HG03354 (cell line): ENCODE data around the gene TSHZ3.

ENCODE experiments used
- ATAC-seq: cut with Tn5 transposase; IDR thresholded peaks from one replicate; pipeline ENCODE4 v1.9.1; 2021; ENCODE audit warnings: mild to moderate bottlenecking; ENCODE audit not compliant: unreplicated experiment, poor library complexity, severe bottlenecking

TSHZ3 gene

DNA sequence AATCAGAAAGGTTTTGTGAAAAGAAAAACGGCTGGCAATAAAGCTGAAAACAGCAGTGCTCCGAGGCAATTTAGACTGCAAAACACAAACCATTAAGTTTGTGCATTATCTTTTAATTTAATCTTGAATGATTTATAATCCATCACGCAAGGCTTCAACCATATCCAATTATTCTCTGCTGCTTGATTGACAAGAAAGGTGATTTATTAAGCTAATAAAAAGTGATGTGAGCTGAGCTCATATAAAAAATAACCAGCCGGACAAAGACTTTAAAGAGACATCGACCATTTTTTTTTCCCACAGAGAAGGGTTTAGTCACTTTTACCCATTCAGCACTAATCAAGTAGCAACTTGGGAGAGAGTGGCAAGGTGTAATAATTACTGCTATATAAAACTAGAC lies 33.6 kb downstream of the TSHZ3 start:
- ATAC-seq, result no peak

DNA sequence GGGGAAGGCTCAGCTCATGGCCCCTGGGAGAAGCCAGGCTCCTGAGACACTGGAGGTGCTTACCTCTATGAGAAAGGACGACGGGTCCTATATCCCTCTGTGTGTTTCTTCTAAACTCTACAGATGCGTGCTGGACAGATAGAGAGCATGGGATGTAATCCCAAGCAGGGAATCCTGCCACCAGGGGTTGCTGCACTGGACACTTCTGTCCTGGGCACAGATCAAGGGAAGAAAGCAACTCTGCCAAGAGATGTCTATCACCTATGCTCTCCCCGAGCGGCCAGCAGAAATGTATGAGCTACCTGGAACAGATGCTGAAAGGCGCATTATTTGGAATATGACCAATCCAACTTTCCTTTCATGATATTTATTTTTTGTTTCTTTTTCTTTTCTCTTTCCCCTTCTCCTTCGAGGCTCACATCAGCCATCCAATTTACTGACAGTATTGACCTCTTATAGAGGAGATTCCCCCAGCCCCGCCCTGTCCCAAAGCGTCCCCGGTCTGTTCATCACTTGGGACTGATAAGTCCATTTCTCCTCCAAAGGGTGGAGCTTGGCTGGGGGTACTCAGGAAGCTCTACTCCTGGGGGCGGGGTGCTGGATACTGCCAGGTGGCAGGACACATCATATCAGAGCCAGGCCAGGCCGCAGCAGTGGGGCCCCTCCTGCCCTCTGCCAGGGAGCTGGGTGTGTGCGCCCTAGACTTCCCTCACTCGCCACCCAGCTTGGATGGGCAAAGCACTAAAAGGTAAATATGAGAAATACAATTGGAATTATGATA lies 34.2 kb downstream of the TSHZ3 start:
- ATAC-seq, result no peak

DNA sequence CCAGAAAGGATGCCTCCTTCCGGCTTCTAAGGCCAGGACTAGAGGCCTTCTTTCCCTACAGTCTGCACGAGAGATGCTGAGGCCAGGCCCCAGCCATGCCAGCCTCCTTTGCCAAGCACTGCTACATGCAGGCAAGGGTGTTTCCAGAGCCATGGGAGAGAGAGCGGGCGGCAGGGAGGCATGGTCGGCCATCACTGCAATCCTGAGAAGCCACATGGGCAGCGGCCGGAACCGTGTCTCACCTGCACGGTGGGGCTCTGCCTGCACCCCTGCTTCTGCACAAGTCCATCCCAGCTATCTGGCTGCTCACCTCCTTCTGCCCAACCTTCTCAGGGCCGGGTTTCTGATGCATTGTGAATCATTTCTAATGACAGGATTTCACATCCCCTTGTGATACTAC lies 35.1 kb downstream of the TSHZ3 start:
- no peak for ATAC-seq

DNA sequence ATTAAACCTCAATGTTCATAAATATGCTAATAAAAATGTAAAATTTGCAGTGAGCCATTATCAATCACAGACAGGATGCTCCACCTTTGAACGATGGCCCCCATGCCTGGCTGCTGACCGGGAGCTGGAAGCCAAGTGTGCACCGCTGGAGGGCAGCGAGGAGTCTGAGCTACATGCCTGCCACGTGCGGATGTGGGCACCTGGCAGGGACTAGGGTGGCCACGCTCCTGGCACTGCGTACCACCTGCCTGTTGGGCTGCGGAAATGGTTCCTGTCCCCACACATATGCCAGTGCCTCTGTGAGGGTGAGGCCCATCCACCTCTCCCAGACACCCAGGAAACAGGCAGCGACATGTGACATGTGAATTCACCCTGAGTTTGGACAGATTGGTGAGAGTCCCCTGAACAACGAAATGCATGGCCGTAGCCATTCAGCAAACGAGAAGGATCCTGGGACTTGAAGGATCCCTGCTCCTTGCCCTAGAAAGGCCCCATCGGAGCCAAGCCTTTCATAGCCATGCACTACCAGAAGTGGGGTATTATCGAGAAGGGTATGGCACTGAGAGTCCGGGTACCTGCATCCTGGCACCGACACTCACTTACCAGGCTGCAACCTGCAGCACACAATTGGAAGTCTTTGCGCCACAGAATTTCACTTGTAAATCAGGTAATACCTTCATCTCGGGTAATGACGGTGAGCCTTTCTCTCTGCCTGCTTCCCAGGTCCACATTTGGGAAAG lies 35.8 kb downstream of the TSHZ3 start:
- no peak for ATAC-seq

DNA sequence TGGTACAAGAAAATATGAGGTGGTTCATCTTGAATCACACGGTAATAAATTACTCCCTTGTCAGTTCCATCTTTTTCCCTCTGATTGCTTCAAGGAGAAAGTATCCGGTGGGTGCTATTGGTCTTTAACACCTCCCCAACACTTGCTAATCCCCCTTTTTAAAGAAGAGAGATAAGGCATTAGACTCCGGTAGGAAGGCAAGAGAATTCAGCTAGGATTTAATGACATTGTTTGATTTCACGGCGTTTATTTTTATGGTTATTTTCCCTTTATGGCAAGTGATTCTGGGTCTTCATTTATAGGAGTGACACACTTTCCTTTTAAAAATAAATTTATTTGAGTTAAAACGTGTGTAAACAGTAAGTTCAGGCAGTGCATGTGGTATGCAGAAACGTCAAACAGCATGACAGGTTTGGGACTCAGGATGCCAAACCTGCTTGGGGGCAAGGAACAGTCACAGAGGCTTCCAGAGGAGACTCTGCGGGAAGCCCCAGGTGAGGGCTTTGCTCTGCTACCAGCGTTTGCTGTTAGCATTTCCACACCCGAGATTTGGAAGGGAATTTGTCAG lies 36.5 kb downstream of the TSHZ3 start:
- no peak for ATAC-seq

DNA sequence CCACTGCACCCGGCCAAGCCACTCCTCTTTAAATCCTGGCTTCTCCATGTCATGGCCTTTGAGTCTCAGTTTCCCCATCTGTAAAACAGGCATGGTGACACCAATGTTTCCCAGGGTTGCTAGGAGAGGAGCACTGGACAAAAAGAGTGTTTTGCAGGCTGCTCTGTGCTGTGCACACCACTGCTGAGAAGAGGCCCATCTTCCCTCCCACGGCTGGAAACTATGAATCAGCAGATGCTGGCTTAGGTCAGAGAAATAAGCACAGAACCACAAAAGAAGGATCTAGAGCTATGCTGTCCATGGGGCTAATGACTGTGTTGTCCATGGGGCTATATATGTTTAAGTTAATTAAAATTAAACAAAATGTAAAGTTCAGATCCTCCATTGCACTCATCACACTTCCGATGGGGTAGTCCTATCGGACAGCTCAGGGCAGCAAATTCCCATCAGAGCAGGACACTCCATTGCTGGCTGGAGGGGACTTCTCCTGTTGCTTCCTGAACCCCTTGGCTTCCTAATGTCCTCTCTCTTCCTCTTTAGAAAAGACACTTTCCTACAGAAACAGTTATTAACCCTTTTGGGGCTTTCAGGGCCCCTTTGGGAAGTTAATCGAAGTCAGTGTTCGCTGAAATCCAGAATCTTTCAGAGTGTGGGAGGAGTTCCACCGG lies 37.1 kb downstream of the TSHZ3 start:
- no peak for ATAC-seq

DNA sequence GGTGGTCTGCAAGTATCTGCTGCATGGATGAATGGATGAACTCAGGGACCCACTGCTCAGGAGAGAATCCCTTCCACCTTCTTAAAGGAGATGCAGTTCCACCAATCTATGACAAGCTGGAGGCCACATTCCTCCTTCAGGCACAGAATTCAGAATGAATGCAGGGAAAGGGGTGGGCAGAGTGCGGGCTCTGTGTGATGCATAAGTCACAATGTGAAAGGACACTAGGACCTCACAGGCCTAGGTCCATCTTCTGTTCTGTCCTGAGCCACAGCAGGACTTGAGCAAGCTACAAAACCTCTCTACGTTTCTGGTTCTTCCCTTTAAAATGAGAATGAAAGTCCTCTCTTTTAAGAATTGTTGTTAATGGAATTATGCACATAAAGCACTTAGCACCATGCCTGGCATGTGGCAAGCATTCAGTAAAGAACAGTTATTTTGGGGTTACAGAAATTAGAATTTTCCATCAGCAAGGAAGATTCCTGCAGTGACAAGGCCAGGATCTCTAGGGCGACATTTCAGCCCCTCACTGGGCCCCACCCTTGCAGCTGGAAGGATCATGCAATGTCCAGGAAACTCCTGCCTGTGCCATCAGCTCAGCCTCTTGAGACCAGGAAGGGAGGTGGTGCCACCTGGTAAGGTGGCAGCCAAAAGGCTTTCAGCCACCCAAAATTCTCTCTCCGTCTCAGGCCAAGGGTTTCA lies 38.7 kb downstream of the TSHZ3 start:
- ATAC-seq, result no peak

DNA sequence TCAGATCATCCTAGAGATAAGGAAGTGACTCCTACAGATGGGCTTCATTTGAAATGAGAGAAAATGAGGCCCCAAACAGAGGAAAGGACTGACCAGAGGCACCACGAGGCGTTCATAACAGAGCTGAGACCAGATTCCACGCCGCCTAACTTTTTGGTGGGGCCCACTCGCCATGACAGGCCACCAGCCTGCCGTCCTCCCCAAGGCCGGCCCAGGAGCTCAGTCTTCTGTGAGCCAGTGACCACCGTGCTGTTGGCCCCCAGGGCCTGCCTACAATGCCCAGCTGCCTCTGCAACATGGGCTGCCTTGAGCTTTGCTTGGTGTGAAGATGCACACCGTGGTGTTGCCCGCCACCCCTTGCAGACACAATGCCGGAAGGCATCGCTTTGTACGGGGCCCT lies 40.5 kb downstream of the TSHZ3 start:
- no peak for ATAC-seq

DNA sequence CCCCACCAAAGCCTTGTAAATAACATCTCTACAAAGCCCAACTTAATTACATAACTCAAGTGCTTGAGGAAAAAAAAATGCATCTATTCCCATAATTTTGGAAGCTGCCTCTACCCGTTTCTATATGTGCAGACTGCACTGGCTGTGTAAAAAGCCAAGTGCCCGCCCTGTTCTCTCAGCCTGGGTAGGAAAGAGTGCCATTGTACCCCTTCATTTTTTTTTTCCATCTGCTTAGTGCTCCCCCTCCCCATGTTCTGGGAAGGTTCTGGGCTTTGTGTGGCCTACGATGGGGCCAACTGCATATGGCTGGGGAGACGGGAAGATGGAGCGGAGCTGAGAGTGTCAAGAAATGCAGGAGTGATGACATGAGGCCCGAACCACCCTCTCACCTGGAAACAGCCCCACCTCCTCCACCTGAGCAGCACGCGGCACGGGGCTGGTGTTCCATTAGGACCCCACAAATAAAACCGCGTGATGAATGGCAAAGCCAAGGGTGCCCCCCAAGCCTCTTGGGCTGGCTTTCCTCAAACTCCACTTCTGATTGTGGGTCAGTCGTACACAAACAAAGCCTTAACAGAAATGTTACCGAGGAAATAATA lies 42.1 kb downstream of the TSHZ3 start:
- no peak for ATAC-seq

DNA sequence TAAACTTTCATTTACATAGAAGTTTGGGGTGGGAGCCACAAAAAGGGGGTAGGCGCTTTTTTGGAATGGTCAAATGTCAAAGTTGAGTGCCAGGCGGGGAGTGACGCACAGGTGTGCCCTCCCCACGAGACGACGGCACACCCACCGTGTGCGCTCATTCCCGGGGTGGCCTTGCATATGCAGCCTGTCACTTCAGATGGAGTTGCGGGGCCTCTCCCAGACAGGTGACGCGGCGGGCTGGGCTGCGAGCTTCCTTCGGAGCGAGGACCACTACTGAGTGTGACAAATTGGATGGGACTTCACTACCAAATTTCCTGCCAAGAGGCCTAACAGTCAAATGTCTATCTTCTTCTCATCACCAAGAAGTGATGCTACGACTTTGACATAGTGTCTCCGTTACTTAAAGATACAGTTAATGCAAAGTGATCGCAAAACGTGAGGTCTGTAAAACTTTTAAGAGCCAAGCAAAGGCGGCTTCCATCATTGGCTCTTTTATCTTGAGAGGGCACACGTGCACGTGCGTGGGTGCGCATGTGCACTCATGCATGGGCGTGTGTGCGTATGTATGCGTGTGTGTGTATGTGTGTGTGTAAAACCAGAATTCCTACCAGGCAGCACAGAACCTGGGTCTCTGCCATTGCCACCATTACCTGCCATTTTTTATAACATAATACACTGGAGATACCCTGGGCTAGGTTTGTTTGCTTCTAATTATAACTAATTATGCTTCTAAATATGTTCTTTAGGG lies 43.1 kb downstream of the TSHZ3 start:
- no peak for ATAC-seq

DNA sequence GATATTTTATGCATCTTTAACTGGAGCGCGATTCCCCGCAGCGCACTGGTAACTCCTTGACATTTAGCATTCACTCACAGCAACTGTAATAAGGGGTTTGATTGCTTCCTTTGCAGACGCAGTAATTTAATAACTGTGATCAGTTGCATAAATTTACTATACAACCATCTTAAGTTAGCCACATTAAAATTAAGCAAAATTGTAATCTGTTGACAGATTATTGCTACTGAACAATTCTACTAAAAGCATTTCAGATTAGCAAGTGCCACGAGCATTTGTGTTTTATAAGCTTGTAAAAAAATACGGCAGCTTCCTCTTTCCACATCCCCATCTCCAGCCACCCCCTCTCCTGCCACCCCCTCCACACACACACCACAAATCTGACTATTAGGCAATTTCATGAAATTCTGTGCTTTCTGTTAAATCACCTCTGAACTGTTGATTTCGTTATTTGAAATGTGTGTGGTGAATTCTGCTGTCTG lies 44.4 kb downstream of the TSHZ3 start:
- ATAC-seq, result no peak

DNA sequence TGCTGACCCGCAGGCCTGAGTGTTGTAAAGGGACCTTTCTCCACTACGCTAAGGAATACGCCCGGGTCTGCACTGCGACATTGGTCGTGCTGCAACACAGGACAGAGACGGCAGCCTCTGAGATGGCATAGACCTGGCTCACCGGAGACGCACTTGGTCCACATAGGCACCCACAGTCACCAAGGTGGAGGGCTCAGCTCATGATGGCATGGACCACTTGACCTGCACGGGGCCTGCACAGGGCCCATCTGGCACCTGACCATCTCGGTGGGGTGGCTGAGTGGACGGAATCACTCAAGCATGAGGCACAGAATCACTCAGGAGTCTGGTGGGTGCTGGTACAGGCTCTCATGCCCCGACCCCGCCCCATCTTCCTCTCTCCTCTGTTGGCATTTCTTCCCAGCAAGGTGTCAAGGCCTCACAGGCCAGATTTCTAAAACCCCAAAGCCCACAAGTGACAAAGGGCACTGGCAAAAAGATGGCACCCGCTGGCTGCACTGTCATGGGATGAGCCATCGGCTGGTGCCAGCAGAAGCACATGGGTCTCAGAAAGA lies 45.9 kb downstream of the TSHZ3 start:
- no peak for ATAC-seq

DNA sequence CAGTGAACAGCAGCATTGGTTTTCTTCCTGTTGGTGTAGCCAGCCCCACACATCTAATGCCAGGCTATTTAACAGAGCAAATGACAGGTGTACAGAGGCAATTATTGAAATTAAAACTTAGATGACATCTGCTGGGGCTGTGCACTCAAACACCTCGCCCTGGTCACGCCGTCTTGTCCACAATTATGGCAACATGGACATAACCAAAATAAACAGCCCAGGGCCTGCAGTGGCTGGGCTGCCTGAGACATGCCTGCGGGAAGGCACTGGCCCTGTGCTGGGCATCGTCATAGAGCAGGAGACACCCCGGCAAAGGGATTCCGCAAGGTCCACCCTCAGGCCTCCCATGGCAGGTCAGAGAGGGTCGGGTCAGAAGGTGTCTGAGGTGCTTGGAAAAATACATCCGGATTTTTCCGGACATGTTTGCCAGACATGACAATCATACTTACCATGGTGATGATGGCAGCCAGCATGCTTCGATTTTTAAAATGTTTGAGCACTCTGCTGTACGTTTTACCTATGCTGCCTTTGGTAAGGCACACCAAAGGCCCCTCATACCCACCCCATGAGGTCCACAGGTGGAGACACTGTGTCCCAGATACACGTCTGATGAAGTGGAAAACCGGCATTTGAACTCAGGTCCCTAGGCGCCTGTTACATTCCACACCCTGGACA lies 47.8 kb downstream of the TSHZ3 start:
- no peak for ATAC-seq

DNA sequence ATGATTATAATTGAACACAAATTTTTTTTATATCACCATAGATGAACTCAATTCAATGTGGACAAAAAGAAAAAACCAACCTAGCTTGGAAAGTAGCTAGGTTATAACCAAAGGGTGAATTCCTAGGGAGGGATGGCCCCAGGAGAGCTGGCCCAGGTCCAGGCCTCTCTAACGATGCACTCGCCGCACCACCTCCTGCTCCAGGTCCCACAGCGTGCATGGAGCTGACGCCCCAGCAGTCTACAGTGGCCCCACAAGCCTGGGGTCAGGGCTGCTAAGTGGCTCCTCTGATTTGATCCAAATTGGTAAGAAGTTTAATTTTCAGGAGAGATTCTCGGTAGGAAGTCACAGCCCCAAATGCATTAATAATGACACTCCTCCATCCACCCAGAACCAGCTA lies 48.8 kb downstream of the TSHZ3 start:
- no peak for ATAC-seq

DNA sequence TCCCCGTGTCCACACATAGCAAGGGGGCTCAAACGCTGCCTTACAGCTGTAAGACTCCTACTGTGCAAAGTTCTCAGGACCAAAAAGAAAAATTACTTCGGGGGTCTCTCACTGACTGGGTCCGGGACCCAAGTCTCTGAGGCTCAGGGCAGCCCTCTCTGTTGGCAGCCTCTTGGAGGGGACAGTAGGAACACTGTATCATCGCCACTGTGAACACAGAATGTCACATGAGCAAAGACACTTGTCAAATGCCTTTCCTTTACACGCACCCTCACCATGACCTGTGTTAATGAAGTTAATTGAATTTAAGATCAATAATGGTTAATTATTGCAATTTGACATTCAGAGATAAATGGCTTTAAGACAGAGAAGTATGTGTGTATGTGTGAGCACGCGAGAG lies 49.6 kb downstream of the TSHZ3 start:
- no peak for ATAC-seq

DNA sequence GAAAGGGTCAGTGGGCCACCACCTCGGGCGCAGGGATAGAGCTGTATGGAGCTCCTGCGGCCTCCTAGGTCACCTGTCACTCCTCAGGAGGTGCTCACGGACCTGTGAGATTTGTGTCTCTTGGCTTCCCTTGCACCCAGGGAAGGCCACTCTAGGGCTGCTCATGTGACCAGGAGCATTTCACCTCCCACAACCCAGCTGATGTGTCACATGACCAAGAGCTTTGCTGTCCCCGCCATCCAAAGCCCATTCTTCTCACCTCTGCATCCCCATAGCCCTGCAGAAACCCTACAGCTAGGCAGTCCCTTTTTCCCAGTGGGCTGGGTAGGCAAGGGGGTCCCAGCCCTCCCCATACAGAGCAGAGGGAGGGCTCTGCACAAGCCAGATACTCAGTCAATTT lies 51.2 kb downstream of the TSHZ3 start:
- ATAC-seq, result no peak

DNA sequence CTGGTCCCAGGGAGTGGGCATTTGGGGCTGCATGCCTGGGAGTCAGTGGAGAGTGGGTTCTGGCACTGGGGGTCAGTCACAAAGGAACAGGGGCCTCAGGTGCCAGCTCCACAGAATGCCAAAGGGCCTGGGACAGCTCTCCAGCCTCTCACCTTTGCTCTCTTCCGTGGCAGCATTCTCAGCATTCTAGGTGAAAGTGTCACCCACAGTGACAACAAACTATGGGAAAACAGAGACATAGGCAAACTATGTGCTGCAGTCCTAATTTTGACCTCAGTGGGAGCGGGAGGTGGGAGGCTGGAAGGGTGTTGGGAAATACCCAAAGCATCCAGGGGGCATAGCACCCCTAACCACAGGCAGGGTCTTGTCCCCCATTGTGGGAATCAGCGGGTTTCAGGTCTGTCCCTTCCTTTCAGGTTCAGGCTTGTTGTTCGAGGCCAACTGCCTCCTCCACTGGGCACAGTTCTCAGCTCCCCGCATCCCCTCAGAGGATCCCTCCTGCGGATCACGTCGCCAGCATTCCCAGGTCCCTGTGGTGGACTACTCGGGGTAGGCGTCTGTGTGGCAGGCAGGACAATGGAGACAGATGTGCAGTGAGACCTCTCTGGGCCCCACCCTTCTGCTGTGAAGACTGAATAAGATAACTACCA lies 52.4 kb downstream of the TSHZ3 start:
- no peak for ATAC-seq

DNA sequence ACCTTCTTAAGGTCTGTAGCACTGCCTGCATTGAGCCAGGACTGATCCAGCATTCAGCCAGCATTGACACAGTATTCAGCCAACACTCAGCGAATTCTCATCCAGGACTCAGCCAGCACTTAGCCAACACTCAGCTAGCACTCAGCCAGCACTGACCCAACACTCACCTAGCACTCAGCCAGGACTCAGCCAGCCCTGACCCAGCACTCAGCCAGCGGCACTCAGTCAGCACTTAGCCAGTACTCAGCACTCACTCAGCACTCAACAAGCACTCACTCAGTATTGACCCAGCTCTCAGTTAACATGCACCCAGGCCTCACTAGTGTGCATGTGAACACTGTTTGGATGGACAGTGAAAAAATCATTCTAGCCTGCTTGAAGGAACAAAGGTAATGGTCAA lies 55.0 kb downstream of the TSHZ3 start:
- ATAC-seq, result no peak
